Endothelial cell of umbilical vein (primary cell): Measurements from ENCODE around the gene OR8B4. TPM values are rescaled to one million over a fixed set of nuclear protein-coding genes. Genes with fewer than 3 reads are reported as not detected.

ENCODE experiments used
- BruUV-seq: library from RNA; stranded (reverse); fragments of 400-500 nt; replicated peaks from 2 replicates; lab custom pipeline; 2021; lab: Mats Ljungman, UMichigan
- CTCF ChIA-PET: fragments of 300-600, 350-600 bp; sonication (Branson Sonifier 250); formaldehyde crosslinking; loops from one replicate; lab custom pipeline; 2021; ENCODE audit warnings: antibody characterized with exemption, inconsistent platforms; lab: Charles Lee
- POLR2A ChIA-PET: fragments of 300-600, 350-600 bp; sonication (Branson Sonifier 250); formaldehyde crosslinking; loops from one replicate; lab custom pipeline; 2021; ENCODE audit warnings: antibody characterized with exemption, inconsistent platforms; lab: Charles Lee
- DNase-seq: peaks from one replicate; pipeline ENCODE4 v3.0.0-alpha.2; 2011; ENCODE audit warnings: low read depth, low spot score
- FAIRE-seq: peaks from 2 replicates; lab custom pipeline; 2011; peaks lifted over from hg19 to GRCh38; lab: Jason Lieb, UNC
- H2AFZ ChIP-seq: 2 replicates; pipeline ENCODE4 v1.6.0; 2012; ENCODE audit warnings: low read depth, low read length, control low read depth, inconsistent platforms
- H3K27ac ChIP-seq: 2 replicates; pipeline ENCODE4 v1.5.1; 2011; ENCODE audit warnings: low read depth, mild to moderate bottlenecking, control low read depth, low read length, moderate library complexity; ENCODE audit not compliant: insufficient read depth
- H3K27me3 ChIP-seq, 2 experiments: 2 replicates each; pipeline versions ENCODE4 v1.6.0 to v1.6.1; 2011; ENCODE audit warnings: low read length in 2 of 2, mixed read lengths in 1 of 2; ENCODE audit not compliant: control insufficient read depth in 2 of 2, insufficient read depth in 2 of 2
- H3K36me3 ChIP-seq, 2 experiments: 2 replicates in 1 of 2; 3 replicates in 1 of 2; pipeline ENCODE4 v1.5.1; 2011; ENCODE audit warnings: low read length in 2 of 2, mild to moderate bottlenecking in 1 of 2, moderate library complexity in 1 of 2; ENCODE audit not compliant: control insufficient read depth in 2 of 2, insufficient read depth in 2 of 2; ENCODE audit errors: extremely low read depth in 1 of 2
- H3K4me1 ChIP-seq: 3 replicates; pipeline ENCODE4 v1.5.1; 2011; ENCODE audit warnings: mild to moderate bottlenecking, low read length; ENCODE audit not compliant: control insufficient read depth, insufficient read depth; ENCODE audit errors: extremely low read depth
- H3K4me2 ChIP-seq: 2 replicates; pipeline ENCODE4 v1.6.1; 2011; ENCODE audit warnings: low read length, control low read depth, mixed read lengths; ENCODE audit not compliant: insufficient read depth
- H3K4me3 ChIP-seq, 3 experiments: fragments of 200-600 bp in 1 of 3; sonication (generic), shearing (Covaris generic) in 1 of 3; replicated peaks in 1 of 3; 2 replicates each; pipeline ENCODE4 v1.5.1; 2011 to 2016; ENCODE audit warnings: control low read depth in 3 of 3, low read length in 3 of 3, mild to moderate bottlenecking in 2 of 3, inconsistent platforms in 1 of 3, low read depth in 1 of 3, moderate library complexity in 1 of 3; ENCODE audit not compliant: insufficient read depth in 1 of 3
- H3K79me2 ChIP-seq: 2 replicates; pipeline ENCODE4 v1.6.0; 2012; ENCODE audit warnings: low read length, inconsistent platforms; ENCODE audit not compliant: control insufficient read depth, insufficient read depth
- H3K9ac ChIP-seq: replicated peaks from 2 replicates; pipeline ENCODE3; 2011; ENCODE audit warnings: low read length, control low read depth; ENCODE audit not compliant: insufficient read depth; ENCODE audit errors: extremely low read depth
- H3K9me1 ChIP-seq: replicated peaks from 3 replicates; pipeline ENCODE4 v1.6.0; 2011; ENCODE audit warnings: mild to moderate bottlenecking, low read length; ENCODE audit not compliant: control insufficient read depth, insufficient read depth; ENCODE audit errors: extremely low read depth
- H3K9me3 ChIP-seq: replicated peaks from 2 replicates; pipeline ENCODE4 v1.5.1; 2012; ENCODE audit warnings: low read length, inconsistent platforms; ENCODE audit not compliant: control insufficient read depth, insufficient read depth
- H4K20me1 ChIP-seq: replicated peaks from 2 replicates; pipeline ENCODE3; 2011; ENCODE audit warnings: mild to moderate bottlenecking, low read length; ENCODE audit not compliant: control insufficient read depth, insufficient read depth; ENCODE audit errors: extremely low read depth
- CTCF ChIP-seq, 2 donors: IDR thresholded peaks; 1 replicate in 1 of 2; 2 replicates in 1 of 2; pipeline ENCODE4 v1.5.1; 2011; ENCODE audit warnings: low read length in 2 of 2, mild to moderate bottlenecking in 2 of 2, moderate library complexity in 2 of 2, control low read depth in 1 of 2, inconsistent platforms in 1 of 2, low read depth in 1 of 2; ENCODE audit not compliant: insufficient read depth in 1 of 2; ENCODE audit errors: extremely low read depth in 1 of 2
- EZH2 ChIP-seq: IDR thresholded peaks from 2 replicates; pipeline ENCODE4 v1.6.1; 2012; ENCODE audit warnings: borderline replicate concordance, low read depth, mild to moderate bottlenecking, moderate library complexity, low read length, inconsistent platforms; ENCODE audit not compliant: severe bottlenecking
- FOS ChIP-seq: IDR thresholded peaks from 2 replicates; pipeline ENCODE4 v1.6.1; 2011; ENCODE audit warnings: mild to moderate bottlenecking, low read length, moderate library complexity, borderline replicate concordance; ENCODE audit not compliant: insufficient read depth
- GATA2 ChIP-seq: IDR thresholded peaks from 2 replicates; pipeline ENCODE4 v1.7.0; 2011; ENCODE audit warnings: low read depth, mild to moderate bottlenecking, moderate library complexity, mixed read lengths, low read length; ENCODE audit not compliant: insufficient read length, insufficient read depth
- JUN ChIP-seq: IDR thresholded peaks from 2 replicates; pipeline ENCODE4 v1.6.1; 2011; ENCODE audit warnings: borderline replicate concordance, low read depth; ENCODE audit not compliant: insufficient read length, insufficient read depth
- MAX ChIP-seq: IDR thresholded peaks from 2 replicates; pipeline ENCODE4 v1.6.1; 2011; ENCODE audit not compliant: insufficient read depth, insufficient read length
- MYC ChIP-seq: IDR thresholded peaks from one replicate; pipeline ENCODE4 v1.6.1; 2011; ENCODE audit warnings: mild to moderate bottlenecking, low read depth, low read length
- POLR2A ChIP-seq: IDR thresholded peaks from 2 replicates; pipeline ENCODE4 v1.6.1; 2012; ENCODE audit warnings: low read depth, mild to moderate bottlenecking, control low read depth, low read length
- POLR2AphosphoS5 ChIP-seq: IDR thresholded peaks from 2 replicates; pipeline ENCODE4 v1.6.1; 2012; ENCODE audit warnings: low read depth, mild to moderate bottlenecking, control low read depth, low read length, moderate library complexity; ENCODE audit not compliant: insufficient read depth
- dilution Hi-C: fragments of 300-500 bp; cut with MboI; formaldehyde crosslinking; loops from one replicate; pipeline ENCODE4 v1.15.0; 2019; ENCODE audit warnings: low sequenced_read_pairs; ENCODE audit not compliant: extremely low pct_ligation_motif_present
- intact Hi-C: fragments of 100-400 bp; cut with micrococcal nuclease; formaldehyde crosslinking; loops from one replicate; pipeline ENCODE4 v1.10.0; 2022
- polyA plus RNA-seq, 4 experiments: library from polyadenylated mRNA; depleted of rRNA in 3 of 4; stranded (reverse) in 3 of 4; unstranded in 1 of 4; fragments of >200 nt; gene quantifications; 2 replicates each; pipeline versions ENCODE4 v1.2.1 to v1.2.3, GENCODE V29; 2011 to 2012; ENCODE audit warnings: missing spikeins in 1 of 4
- total RNA-seq: library from RNA; stranded (reverse); gene quantifications from 2 replicates; pipeline ENCODE4 v1.2.3, GENCODE V29; 2021

The OR8B4 gene
- total and polyA plus RNA-seq, 2 donors (not counting 3 experiments of a cell fraction or from before 2014, with no cell fraction given) = not detected

- H3K9me1 ChIP-seq = no peaks in the 10 kb centered on the region
- ChIA-PET POLR2A (no interaction called here), CTCF (interaction anchor here (2.6 kb wide), 1 partner anchor 143 kb away, joined by 9 read pairs; no protein-coding TSS in a partner anchor)
- H4K20me1 ChIP-seq = no peaks in the 10 kb centered on the region
- no TSS peak for BruUV-seq
- no peak overlapping the region for H3K4me2 ChIP-seq
- H3K9ac ChIP-seq = no peak overlapping the region
- H3K36me3 ChIP-seq = no peaks in the 10 kb centered on the region
- no peaks in the 10 kb centered on the region for H3K4me1 ChIP-seq
- dilution Hi-C loops (no loop called here), intact Hi-C loops (no loop called here)
- DNase-seq (no peak), FAIRE-seq (no peak)
- no peaks in the 10 kb centered on the region for H3K79me2 ChIP-seq
- TF ChIP-seq GATA2 (no peak), MAX (no peak), EZH2 (no peak), MYC (no peak), CTCF (IDR thresholded peaks at IDR 0.05; ENCODE audit: extremely low read depth in 1 of 2, insufficient read depth in 1 of 2, low read depth in 1 of 2, low read length in 2 of 2) (no peak), FOS (no peak), POLR2AphosphoS5 (no peak), JUN (no peak), POLR2A (no peak)
- H2AFZ ChIP-seq = no peak overlapping the region
- no peaks in the 10 kb centered on the region for H3K27me3 ChIP-seq
- no peak overlapping the region for H3K27ac ChIP-seq
- H3K9me3 ChIP-seq = no peaks in the 10 kb centered on the region
- H3K4me3 ChIP-seq = no peak overlapping the region
Observed at GRCh38 chr11:124442847-124443246, 18.2 kb upstream of the OR8B4 start.
